ENCODE data around the gene BHMT2.

Gene BHMT2

GRCh38 chr5:79086116-79086515 is 16.5 kb downstream of the BHMT2 start:
- DNase-seq (ENCODE audit: low spot score) (no peak), ATAC-seq (ENCODE audit: low read depth) (no peak)
- no peak overlapping the region for H3K4me3 ChIP-seq (ENCODE audit: severe bottlenecking)
- H3K36me3 ChIP-seq (ENCODE audit: low read depth), result no peaks in the 10 kb centered on the region
- TF ChIP-seq, protein P1, sequence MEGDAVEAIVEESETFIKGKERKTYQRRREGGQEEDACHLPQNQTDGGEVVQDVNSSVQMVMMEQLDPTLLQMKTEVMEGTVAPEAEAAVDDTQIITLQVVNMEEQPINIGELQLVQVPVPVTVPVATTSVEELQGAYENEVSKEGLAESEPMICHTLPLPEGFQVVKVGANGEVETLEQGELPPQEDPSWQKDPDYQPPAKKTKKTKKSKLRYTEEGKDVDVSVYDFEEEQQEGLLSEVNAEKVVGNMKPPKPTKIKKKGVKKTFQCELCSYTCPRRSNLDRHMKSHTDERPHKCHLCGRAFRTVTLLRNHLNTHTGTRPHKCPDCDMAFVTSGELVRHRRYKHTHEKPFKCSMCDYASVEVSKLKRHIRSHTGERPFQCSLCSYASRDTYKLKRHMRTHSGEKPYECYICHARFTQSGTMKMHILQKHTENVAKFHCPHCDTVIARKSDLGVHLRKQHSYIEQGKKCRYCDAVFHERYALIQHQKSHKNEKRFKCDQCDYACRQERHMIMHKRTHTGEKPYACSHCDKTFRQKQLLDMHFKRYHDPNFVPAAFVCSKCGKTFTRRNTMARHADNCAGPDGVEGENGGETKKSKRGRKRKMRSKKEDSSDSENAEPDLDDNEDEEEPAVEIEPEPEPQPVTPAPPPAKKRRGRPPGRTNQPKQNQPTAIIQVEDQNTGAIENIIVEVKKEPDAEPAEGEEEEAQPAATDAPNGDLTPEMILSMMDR (IDR thresholded peaks at IDR 0.05; ENCODE audit: poor library complexity, severe bottlenecking), result no peak
- no peak overlapping the region for H3K27ac ChIP-seq (ENCODE audit: poor library complexity, severe bottlenecking)
- no peaks in the 10 kb centered on the region for H3K27me3 ChIP-seq (ENCODE audit: insufficient read depth, poor library complexity, severe bottlenecking)
- H3K9me3 ChIP-seq (ENCODE audit: severe bottlenecking), result no peaks in the 10 kb centered on the region
- no peaks in the 10 kb centered on the region for H3K4me1 ChIP-seq (ENCODE audit: insufficient read depth, poor library complexity, severe bottlenecking)

DNA sequence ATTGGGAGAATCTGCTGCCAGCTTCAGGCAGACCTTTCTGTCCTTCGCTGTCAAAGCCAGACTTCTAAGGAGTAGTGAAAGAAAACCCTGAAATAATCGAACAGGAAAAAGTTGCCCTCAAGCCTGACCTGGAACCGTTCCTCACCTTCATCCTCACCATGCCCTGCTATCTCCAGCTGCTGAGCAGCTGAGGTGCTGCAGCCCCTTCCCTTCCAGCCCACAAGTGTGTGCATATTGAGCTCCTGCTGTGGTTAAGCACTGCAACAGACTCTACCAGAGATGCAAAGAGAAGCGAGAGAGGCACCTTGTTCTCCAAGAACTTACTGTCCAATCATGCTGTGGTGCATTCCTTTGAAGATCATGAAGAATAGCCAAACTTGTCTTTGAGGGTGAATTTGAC is 18.9 kb downstream of the BHMT2 start:
- Histone ChIP-seq H3K27ac (ENCODE audit: poor library complexity, severe bottlenecking) (no peak overlapping the region), H3K4me3 (ENCODE audit: severe bottlenecking) (no peak overlapping the region), H3K36me3 (ENCODE audit: low read depth) (no peaks in the 10 kb centered on the region), H3K27me3 (ENCODE audit: insufficient read depth, poor library complexity, severe bottlenecking) (peaks cover 4% of the 10 kb centered on the region), H3K4me1 (ENCODE audit: insufficient read depth, poor library complexity, severe bottlenecking) (no peaks in the 10 kb centered on the region), H3K9me3 (ENCODE audit: severe bottlenecking) (no peaks in the 10 kb centered on the region)
- TF ChIP-seq, protein P1 (IDR thresholded peaks at IDR 0.05; ENCODE audit: poor library complexity, severe bottlenecking), result no peak
- no peak for ATAC-seq (ENCODE audit: low read depth)
- DNase-seq (ENCODE audit: low spot score), result no peak

DNA sequence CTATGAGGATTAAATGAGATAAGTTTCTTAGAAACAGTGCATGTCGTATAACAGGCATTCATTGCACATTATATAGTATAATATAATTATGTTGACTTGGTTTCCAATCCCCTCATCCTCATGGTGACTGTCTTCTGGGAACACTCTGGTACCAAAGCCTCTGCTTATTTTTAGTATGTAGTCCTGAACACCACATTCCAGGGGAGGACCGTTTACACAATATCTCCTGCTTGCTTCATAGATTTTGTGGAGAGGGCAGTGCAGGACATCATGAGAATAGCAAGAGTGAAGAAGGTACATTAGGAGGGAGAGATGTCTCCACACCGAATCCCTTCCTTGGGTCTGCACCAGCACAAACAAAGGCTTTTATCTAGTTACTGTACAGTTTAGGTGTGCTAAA is 21.5 kb downstream of the BHMT2 start:
- ATAC-seq (ENCODE audit: low read depth), result no peak

GRCh38 chr5:79093762-79094161 is 24.2 kb downstream of the BHMT2 start:
- Histone ChIP-seq H3K4me3 (ENCODE audit: severe bottlenecking) (no peak overlapping the region), H3K4me1 (ENCODE audit: insufficient read depth, poor library complexity, severe bottlenecking) (no peaks in the 10 kb centered on the region), H3K9me3 (ENCODE audit: severe bottlenecking) (no peaks in the 10 kb centered on the region), H3K27me3 (ENCODE audit: insufficient read depth, poor library complexity, severe bottlenecking) (peaks cover 4% of the 10 kb centered on the region), H3K27ac (ENCODE audit: poor library complexity, severe bottlenecking) (no peak overlapping the region), H3K36me3 (ENCODE audit: low read depth) (no peaks in the 10 kb centered on the region)
- TF ChIP-seq, protein P1 (IDR thresholded peaks at IDR 0.05; ENCODE audit: poor library complexity, severe bottlenecking), result no peak
- no peak for ATAC-seq (ENCODE audit: low read depth)
- DNase-seq (ENCODE audit: low spot score), result no peak

More for the DNA sequence above, 21.5 kb downstream of the BHMT2 start:
- Histone ChIP-seq H3K4me1 (ENCODE audit: insufficient read depth, poor library complexity, severe bottlenecking) (no peaks in the 10 kb centered on the region), H3K9me3 (ENCODE audit: severe bottlenecking) (no peaks in the 10 kb centered on the region), H3K36me3 (ENCODE audit: low read depth) (no peaks in the 10 kb centered on the region), H3K27ac (ENCODE audit: poor library complexity, severe bottlenecking) (no peak overlapping the region), H3K27me3 (ENCODE audit: insufficient read depth, poor library complexity, severe bottlenecking) (peaks cover 4% of the 10 kb centered on the region), H3K4me3 (ENCODE audit: severe bottlenecking) (no peak overlapping the region)
- TF ChIP-seq, protein P1 (IDR thresholded peaks at IDR 0.05; ENCODE audit: poor library complexity, severe bottlenecking), result no peak
- no peak for DNase-seq (ENCODE audit: low spot score)

DNA sequence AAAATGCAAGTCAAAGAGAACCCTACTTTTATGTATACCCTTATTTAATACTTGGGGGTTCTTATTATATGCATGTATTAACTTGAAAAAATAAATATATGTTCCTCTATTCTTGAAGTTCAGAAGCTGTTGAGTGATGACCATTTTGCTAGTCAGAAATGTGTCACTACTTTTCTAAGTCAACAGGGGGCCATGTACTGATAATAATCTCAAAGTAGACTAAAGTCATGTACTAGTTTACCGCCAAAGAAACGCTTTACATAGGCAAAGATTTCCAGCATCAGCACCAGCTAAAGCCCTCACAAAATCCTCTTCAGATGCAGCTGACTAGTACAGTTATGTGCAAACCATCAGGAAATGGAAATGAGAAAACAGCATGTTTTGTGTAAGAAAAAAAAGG is 36.3 kb downstream of the BHMT2 start:
- TF ChIP-seq, protein P1 (IDR thresholded peaks at IDR 0.05; ENCODE audit: poor library complexity, severe bottlenecking), result no peak
- no peaks in the 10 kb centered on the region for H3K4me1 ChIP-seq (ENCODE audit: insufficient read depth, poor library complexity, severe bottlenecking)
- no peaks in the 10 kb centered on the region for H3K36me3 ChIP-seq (ENCODE audit: low read depth)
- no peaks in the 10 kb centered on the region for H3K27me3 ChIP-seq (ENCODE audit: insufficient read depth, poor library complexity, severe bottlenecking)
- DNase-seq (ENCODE audit: low spot score) (no peak), ATAC-seq (ENCODE audit: low read depth) (no peak)
- no peaks in the 10 kb centered on the region for H3K9me3 ChIP-seq (ENCODE audit: severe bottlenecking)
- no peak overlapping the region for H3K27ac ChIP-seq (ENCODE audit: poor library complexity, severe bottlenecking)
- H3K4me3 ChIP-seq (ENCODE audit: severe bottlenecking), result no peak overlapping the region

Measured in RWPE2 (cell line).